GM12878 (cell line): ENCODE results near the gene UTP11. TPM values are rescaled to one million over a fixed set of nuclear protein-coding genes. Genes with fewer than 3 reads are reported as not detected.

Source experiments
- BCL11A ChIP-seq: IDR thresholded peaks from 2 replicates; pipeline ENCODE4 v1.6.1; 2011; ENCODE audit warnings: low read depth, low read length
- EP300 ChIP-seq, 2 experiments: fragments of 150-350 bp in 1 of 2; IDR thresholded peaks; 2 replicates each; pipeline ENCODE4 v1.6.1; 2011 to 2012; ENCODE audit warnings: low read depth in 2 of 2, low read length in 2 of 2, borderline replicate concordance in 1 of 2, improper control_type of control experiment in 1 of 2, inconsistent platforms in 1 of 2; ENCODE audit not compliant: control insufficient read depth in 1 of 2
- MEF2A ChIP-seq: IDR thresholded peaks from 2 replicates; pipeline ENCODE4 v1.6.1; 2011; ENCODE audit warnings: low read depth, mild to moderate bottlenecking, low read length, moderate library complexity; ENCODE audit not compliant: insufficient read depth
- ZZZ3 ChIP-seq: IDR thresholded peaks from 2 replicates; pipeline ENCODE4 v1.6.1; 2011; ENCODE audit warnings: low read depth; ENCODE audit not compliant: control insufficient read depth, insufficient read length
- polyA plus RNA-seq, 11 experiments: library from polyadenylated mRNA; depleted of rRNA in 4 of 11; unstranded in 6 of 11; stranded (reverse) in 5 of 11; fragments of >200 nt; fragmentation: Nextera tagmentation in 4 of 11; fragmentation: Illumina TruSeq in 1 of 11; extraction: Ambion mirVana in 4 of 11; extraction: Trizol in 1 of 11; gene quantifications; 1 replicate in 1 of 11; 2 replicates in 10 of 11; pipeline versions ENCODE4 v1.2.1 to v1.2.3, GENCODE V29; 2011 to 2016; ENCODE audit warnings: inconsistent platforms in 2 of 11, missing spikeins in 2 of 11, low read depth in 1 of 11
- total RNA-seq, 4 experiments: library from RNA; depleted of rRNA in 3 of 4; stranded (reverse); fragments of >200 nt in 3 of 4; fragmentation: Illumina TruSeq in 1 of 4; extraction: Trizol in 1 of 4; gene quantifications; 2 replicates each; pipeline versions ENCODE4 v1.2.1 to v1.2.3, GENCODE V29; 2013 to 2021
- TF ChIP-seq, protein P1 (sequence below): fragments of 450-650 bp; IDR thresholded peaks from 2 replicates; pipeline ENCODE4 v1.6.1; 2018; ENCODE audit warnings: mild to moderate bottlenecking, low read depth, moderate library complexity; ENCODE audit not compliant: partially characterized antibody
- TF ChIP-seq, protein P2 (sequence below): fragments of 150-350 bp; IDR thresholded peaks from 2 replicates; pipeline ENCODE4 v1.6.1; 2016; ENCODE audit warnings: low read depth, low read length

The UTP11 gene
- total and polyA plus RNA-seq, 10 of the 15 experiments (the other 5 are each of a cell fraction or from before 2014, with no cell fraction given) = 34.5 to 146 (median 64.2) TPM

GRCh38 chr1:38009088-38009840 lies 3.3 kb upstream of the UTP11 start (continued):
- TF ChIP-seq, protein P1, sequence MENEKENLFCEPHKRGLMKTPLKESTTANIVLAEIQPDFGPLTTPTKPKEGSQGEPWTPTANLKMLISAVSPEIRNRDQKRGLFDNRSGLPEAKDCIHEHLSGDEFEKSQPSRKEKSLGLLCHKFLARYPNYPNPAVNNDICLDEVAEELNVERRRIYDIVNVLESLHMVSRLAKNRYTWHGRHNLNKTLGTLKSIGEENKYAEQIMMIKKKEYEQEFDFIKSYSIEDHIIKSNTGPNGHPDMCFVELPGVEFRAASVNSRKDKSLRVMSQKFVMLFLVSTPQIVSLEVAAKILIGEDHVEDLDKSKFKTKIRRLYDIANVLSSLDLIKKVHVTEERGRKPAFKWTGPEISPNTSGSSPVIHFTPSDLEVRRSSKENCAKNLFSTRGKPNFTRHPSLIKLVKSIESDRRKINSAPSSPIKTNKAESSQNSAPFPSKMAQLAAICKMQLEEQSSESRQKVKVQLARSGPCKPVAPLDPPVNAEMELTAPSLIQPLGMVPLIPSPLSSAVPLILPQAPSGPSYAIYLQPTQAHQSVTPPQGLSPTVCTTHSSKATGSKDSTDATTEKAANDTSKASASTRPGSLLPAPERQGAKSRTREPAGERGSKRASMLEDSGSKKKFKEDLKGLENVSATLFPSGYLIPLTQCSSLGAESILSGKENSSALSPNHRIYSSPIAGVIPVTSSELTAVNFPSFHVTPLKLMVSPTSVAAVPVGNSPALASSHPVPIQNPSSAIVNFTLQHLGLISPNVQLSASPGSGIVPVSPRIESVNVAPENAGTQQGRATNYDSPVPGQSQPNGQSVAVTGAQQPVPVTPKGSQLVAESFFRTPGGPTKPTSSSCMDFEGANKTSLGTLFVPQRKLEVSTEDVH = no peak
- TF ChIP-seq, protein P2, sequence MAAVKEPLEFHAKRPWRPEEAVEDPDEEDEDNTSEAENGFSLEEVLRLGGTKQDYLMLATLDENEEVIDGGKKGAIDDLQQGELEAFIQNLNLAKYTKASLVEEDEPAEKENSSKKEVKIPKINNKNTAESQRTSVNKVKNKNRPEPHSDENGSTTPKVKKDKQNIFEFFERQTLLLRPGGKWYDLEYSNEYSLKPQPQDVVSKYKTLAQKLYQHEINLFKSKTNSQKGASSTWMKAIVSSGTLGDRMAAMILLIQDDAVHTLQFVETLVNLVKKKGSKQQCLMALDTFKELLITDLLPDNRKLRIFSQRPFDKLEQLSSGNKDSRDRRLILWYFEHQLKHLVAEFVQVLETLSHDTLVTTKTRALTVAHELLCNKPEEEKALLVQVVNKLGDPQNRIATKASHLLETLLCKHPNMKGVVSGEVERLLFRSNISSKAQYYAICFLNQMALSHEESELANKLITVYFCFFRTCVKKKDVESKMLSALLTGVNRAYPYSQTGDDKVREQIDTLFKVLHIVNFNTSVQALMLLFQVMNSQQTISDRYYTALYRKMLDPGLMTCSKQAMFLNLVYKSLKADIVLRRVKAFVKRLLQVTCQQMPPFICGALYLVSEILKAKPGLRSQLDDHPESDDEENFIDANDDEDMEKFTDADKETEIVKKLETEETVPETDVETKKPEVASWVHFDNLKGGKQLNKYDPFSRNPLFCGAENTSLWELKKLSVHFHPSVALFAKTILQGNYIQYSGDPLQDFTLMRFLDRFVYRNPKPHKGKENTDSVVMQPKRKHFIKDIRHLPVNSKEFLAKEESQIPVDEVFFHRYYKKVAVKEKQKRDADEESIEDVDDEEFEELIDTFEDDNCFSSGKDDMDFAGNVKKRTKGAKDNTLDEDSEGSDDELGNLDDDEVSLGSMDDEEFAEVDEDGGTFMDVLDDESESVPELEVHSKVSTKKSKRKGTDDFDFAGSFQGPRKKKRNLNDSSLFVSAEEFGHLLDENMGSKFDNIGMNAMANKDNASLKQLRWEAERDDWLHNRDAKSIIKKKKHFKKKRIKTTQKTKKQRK = no peak
- TF ChIP-seq ZZZ3 (no peak), BCL11A (no peak), MEF2A (no peak), EP300 (IDR thresholded peaks at IDR 0.05; ENCODE audit: borderline replicate concordance in 1 of 2, control insufficient read depth in 1 of 2, low read depth in 2 of 2, low read length in 2 of 2) (no peak)
- TF ChIP-seq, all 136 proteins: peak for 0
